Measurements from ENCODE around the gene CEP128.

The CEP128 gene

DNA sequence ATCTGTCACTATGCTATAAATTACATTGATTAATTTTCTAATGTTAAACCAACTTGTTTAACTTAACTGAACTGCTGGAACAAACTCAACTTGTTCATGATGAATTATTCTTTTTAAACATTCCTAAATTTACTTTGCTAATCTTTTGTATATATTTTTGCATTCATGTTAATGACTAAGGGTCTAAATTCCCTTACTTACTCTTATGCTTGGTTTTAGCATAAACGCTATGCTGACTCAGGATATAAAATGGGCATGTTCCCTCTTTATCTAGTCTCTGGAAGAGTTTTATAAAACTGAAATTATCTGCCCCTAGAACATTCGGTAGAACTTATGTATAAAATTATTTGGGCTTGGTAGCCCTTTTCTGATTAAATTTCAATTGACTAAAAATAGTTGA is 387.4 kb downstream of the CEP128 start:
- no peak overlapping the region for H3K9ac ChIP-seq (ENCODE audit: low read length in 5 of 5)
- H3K4me1 ChIP-seq (ENCODE audit: control insufficient read depth in 5 of 5, insufficient read depth in 5 of 5, low read length in 5 of 5) = no peaks in the 10 kb centered on the region
- H3K36me3 ChIP-seq (ENCODE audit: control insufficient read depth in 5 of 5, insufficient read depth in 5 of 5, low read length in 5 of 5) = no peaks in the 10 kb centered on the region
- no peak overlapping the region for H3K27ac ChIP-seq (ENCODE audit: low read depth, low read length)
- H3K4me3 ChIP-seq (ENCODE audit: low read depth in 1 of 5, low read length in 5 of 5) = no peak overlapping the region
- no peaks in the 10 kb centered on the region for H3K9me3 ChIP-seq (ENCODE audit: control insufficient read depth in 5 of 5, low read length in 5 of 5)
- no peaks in the 10 kb centered on the region for H3K27me3 ChIP-seq (ENCODE audit: control insufficient read depth in 5 of 5, insufficient read depth in 4 of 5, low read length in 5 of 5)

GRCh38 chr14:80549141-80549540 is 392.4 kb downstream of the CEP128 start:
- Histone ChIP-seq H3K27me3 (ENCODE audit: control insufficient read depth in 5 of 5, insufficient read depth in 4 of 5, low read length in 5 of 5) (no peaks in the 10 kb centered on the region), H3K9me3 (ENCODE audit: control insufficient read depth in 5 of 5, low read length in 5 of 5) (no peaks in the 10 kb centered on the region), H3K36me3 (ENCODE audit: control insufficient read depth in 5 of 5, insufficient read depth in 5 of 5, low read length in 5 of 5) (no peaks in the 10 kb centered on the region), H3K27ac (ENCODE audit: low read depth, low read length) (no peak overlapping the region), H3K4me3 (ENCODE audit: low read depth in 1 of 5, low read length in 5 of 5) (no peak overlapping the region), H3K9ac (ENCODE audit: low read length in 5 of 5) (no peak overlapping the region), H3K4me1 (ENCODE audit: control insufficient read depth in 5 of 5, insufficient read depth in 5 of 5, low read length in 5 of 5) (no peaks in the 10 kb centered on the region)

- no peak overlapping the region for H3K9ac ChIP-seq (ENCODE audit: low read length in 5 of 5)
- H3K4me3 ChIP-seq (ENCODE audit: low read depth in 1 of 5, low read length in 5 of 5) = no peak overlapping the region
- H3K36me3 ChIP-seq (ENCODE audit: control insufficient read depth in 5 of 5, insufficient read depth in 5 of 5, low read length in 5 of 5) = no peaks in the 10 kb centered on the region
- no peaks in the 10 kb centered on the region for H3K9me3 ChIP-seq (ENCODE audit: control insufficient read depth in 5 of 5, low read length in 5 of 5)
- H3K4me1 ChIP-seq (ENCODE audit: control insufficient read depth in 5 of 5, insufficient read depth in 5 of 5, low read length in 5 of 5) = no peaks in the 10 kb centered on the region
- no peak overlapping the region for H3K27ac ChIP-seq (ENCODE audit: low read depth, low read length)
- no peaks in the 10 kb centered on the region for H3K27me3 ChIP-seq (ENCODE audit: control insufficient read depth in 5 of 5, insufficient read depth in 4 of 5, low read length in 5 of 5)
These were observed 395.3 kb downstream of the CEP128 start for GRCh38 chr14:80545935-80546854.

GRCh38 chr14:80544366-80544765 is 397.2 kb downstream of the CEP128 start:
- Histone ChIP-seq H3K27ac (ENCODE audit: low read depth, low read length) (no peak overlapping the region), H3K9ac (ENCODE audit: low read length in 5 of 5) (no peak overlapping the region), H3K27me3 (ENCODE audit: control insufficient read depth in 5 of 5, insufficient read depth in 4 of 5, low read length in 5 of 5) (no peaks in the 10 kb centered on the region), H3K4me1 (ENCODE audit: control insufficient read depth in 5 of 5, insufficient read depth in 5 of 5, low read length in 5 of 5) (no peaks in the 10 kb centered on the region), H3K9me3 (ENCODE audit: control insufficient read depth in 5 of 5, low read length in 5 of 5) (peaks cover 0 to 10% (median 3%) of the 10 kb centered on the region in 5 donors), H3K36me3 (ENCODE audit: control insufficient read depth in 5 of 5, insufficient read depth in 5 of 5, low read length in 5 of 5) (no peaks in the 10 kb centered on the region), H3K4me3 (ENCODE audit: low read depth in 1 of 5, low read length in 5 of 5) (no peak overlapping the region)

GRCh38 chr14:80543211-80543610 is 398.3 kb downstream of the CEP128 start:
- Histone ChIP-seq H3K4me1 (ENCODE audit: control insufficient read depth in 5 of 5, insufficient read depth in 5 of 5, low read length in 5 of 5) (no peaks in the 10 kb centered on the region), H3K27ac (ENCODE audit: low read depth, low read length) (no peak overlapping the region), H3K9me3 (ENCODE audit: control insufficient read depth in 5 of 5, low read length in 5 of 5) (peaks cover 0 to 10% (median 7%) of the 10 kb centered on the region in 5 donors), H3K36me3 (ENCODE audit: control insufficient read depth in 5 of 5, insufficient read depth in 5 of 5, low read length in 5 of 5) (no peaks in the 10 kb centered on the region), H3K27me3 (ENCODE audit: control insufficient read depth in 5 of 5, insufficient read depth in 4 of 5, low read length in 5 of 5) (no peaks in the 10 kb centered on the region), H3K4me3 (ENCODE audit: low read depth in 1 of 5, low read length in 5 of 5) (no peak overlapping the region), H3K9ac (ENCODE audit: low read length in 5 of 5) (no peak overlapping the region)

DNA sequence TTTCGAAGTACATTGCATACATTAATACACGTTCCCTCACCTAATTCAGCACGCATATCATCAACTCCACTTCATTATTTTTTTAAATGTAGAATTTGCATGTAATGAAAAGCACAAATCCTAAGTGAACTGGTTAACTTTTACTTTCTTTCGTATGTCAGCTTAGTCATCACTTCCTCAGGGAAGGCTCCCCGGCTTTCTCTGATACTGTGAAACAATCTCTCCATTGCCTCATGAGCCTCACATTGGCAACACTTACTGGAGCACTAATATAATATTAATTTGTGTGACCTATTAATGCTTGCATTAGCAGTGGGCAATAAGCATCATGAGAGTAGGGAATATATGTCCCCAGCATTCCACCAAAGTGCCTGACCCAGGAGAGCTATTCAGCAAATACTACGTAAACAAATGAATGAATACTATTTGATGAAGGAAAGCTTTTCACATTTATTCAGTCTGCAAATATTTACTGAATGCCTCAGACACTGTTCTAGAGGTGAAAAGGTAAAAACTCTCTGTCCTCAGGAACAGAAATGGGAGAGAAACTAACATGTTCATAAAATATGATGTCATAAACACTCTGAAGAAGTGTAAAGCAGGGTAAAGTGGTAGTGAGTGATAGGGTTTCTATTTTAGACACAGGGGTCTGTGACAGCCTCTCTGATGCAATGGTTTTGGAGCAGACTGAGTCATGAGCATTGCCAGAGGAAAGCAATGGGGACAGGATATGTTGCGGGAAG is 402.7 kb downstream of the CEP128 start:
- H3K9me3 ChIP-seq (ENCODE audit: control insufficient read depth in 5 of 5, low read length in 5 of 5) = peaks cover 0 to 10% (median 7%) of the 10 kb centered on the region in 5 donors
- H3K27ac ChIP-seq (ENCODE audit: low read depth, low read length) = no peak overlapping the region
- H3K9ac ChIP-seq (ENCODE audit: low read length in 5 of 5) = no peak overlapping the region
- no peaks in the 10 kb centered on the region for H3K27me3 ChIP-seq (ENCODE audit: control insufficient read depth in 5 of 5, insufficient read depth in 4 of 5, low read length in 5 of 5)
- no peak overlapping the region for H3K4me3 ChIP-seq (ENCODE audit: low read depth in 1 of 5, low read length in 5 of 5)
- H3K36me3 ChIP-seq (ENCODE audit: control insufficient read depth in 5 of 5, insufficient read depth in 5 of 5, low read length in 5 of 5) = no peaks in the 10 kb centered on the region
- H3K4me1 ChIP-seq (ENCODE audit: control insufficient read depth in 5 of 5, insufficient read depth in 5 of 5, low read length in 5 of 5) = no peaks in the 10 kb centered on the region

DNA sequence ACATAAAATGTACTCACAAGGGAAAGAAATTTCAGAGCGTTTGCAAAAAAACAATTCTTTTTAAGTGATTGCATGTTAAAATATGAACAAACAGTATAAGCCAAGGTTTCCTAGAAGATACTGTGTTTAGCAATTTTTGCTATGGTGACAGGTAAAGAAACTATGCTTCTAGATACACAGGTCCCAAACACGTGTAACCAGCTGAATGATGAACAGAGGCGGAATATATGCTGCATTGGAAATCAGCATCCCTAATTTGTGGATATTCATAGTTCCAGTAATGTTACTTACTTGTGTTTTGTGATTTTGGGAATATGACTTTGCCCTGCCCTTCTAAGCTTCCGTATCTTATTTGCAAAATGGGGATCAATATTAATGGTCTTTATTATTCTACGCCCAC is 403.9 kb downstream of the CEP128 start:
- no peak overlapping the region for H3K27ac ChIP-seq (ENCODE audit: low read depth, low read length)
- no peak overlapping the region for H3K9ac ChIP-seq (ENCODE audit: low read length in 5 of 5)
- H3K27me3 ChIP-seq (ENCODE audit: control insufficient read depth in 5 of 5, insufficient read depth in 4 of 5, low read length in 5 of 5) = no peaks in the 10 kb centered on the region
- no peaks in the 10 kb centered on the region for H3K36me3 ChIP-seq (ENCODE audit: control insufficient read depth in 5 of 5, insufficient read depth in 5 of 5, low read length in 5 of 5)
- no peak overlapping the region for H3K4me3 ChIP-seq (ENCODE audit: low read depth in 1 of 5, low read length in 5 of 5)
- H3K9me3 ChIP-seq (ENCODE audit: control insufficient read depth in 5 of 5, low read length in 5 of 5) = peaks cover 0 to 10% (median 7%) of the 10 kb centered on the region in 5 donors
- no peaks in the 10 kb centered on the region for H3K4me1 ChIP-seq (ENCODE audit: control insufficient read depth in 5 of 5, insufficient read depth in 5 of 5, low read length in 5 of 5)

GRCh38 chr14:80536456-80536855 is 405.1 kb downstream of the CEP128 start:
- no peak overlapping the region for H3K27ac ChIP-seq (ENCODE audit: low read depth, low read length)
- H3K4me3 ChIP-seq (ENCODE audit: low read depth in 1 of 5, low read length in 5 of 5) = no peak overlapping the region
- H3K9me3 ChIP-seq (ENCODE audit: control insufficient read depth in 5 of 5, low read length in 5 of 5) = peaks cover 0 to 10% (median 7%) of the 10 kb centered on the region in 5 donors
- H3K36me3 ChIP-seq (ENCODE audit: control insufficient read depth in 5 of 5, insufficient read depth in 5 of 5, low read length in 5 of 5) = no peaks in the 10 kb centered on the region
- H3K27me3 ChIP-seq (ENCODE audit: control insufficient read depth in 5 of 5, insufficient read depth in 4 of 5, low read length in 5 of 5) = no peaks in the 10 kb centered on the region
- H3K9ac ChIP-seq (ENCODE audit: low read length in 5 of 5) = no peak overlapping the region
- no peaks in the 10 kb centered on the region for H3K4me1 ChIP-seq (ENCODE audit: control insufficient read depth in 5 of 5, insufficient read depth in 5 of 5, low read length in 5 of 5)

GRCh38 chr14:80535171-80535570 is 406.4 kb downstream of the CEP128 start:
- H3K27me3 ChIP-seq (ENCODE audit: control insufficient read depth in 5 of 5, insufficient read depth in 4 of 5, low read length in 5 of 5) = no peaks in the 10 kb centered on the region
- H3K36me3 ChIP-seq (ENCODE audit: control insufficient read depth in 5 of 5, insufficient read depth in 5 of 5, low read length in 5 of 5) = no peaks in the 10 kb centered on the region
- H3K9me3 ChIP-seq (ENCODE audit: control insufficient read depth in 5 of 5, low read length in 5 of 5) = peaks cover 0 to 7% (median 2%) of the 10 kb centered on the region in 5 donors
- H3K4me3 ChIP-seq (ENCODE audit: low read depth in 1 of 5, low read length in 5 of 5) = no peak overlapping the region
- no peak overlapping the region for H3K27ac ChIP-seq (ENCODE audit: low read depth, low read length)
- H3K9ac ChIP-seq (ENCODE audit: low read length in 5 of 5) = no peak overlapping the region
- H3K4me1 ChIP-seq (ENCODE audit: control insufficient read depth in 5 of 5, insufficient read depth in 5 of 5, low read length in 5 of 5) = no peaks in the 10 kb centered on the region

- no peaks in the 10 kb centered on the region for H3K27me3 ChIP-seq (ENCODE audit: control insufficient read depth in 5 of 5, insufficient read depth in 4 of 5, low read length in 5 of 5)
These were observed 417.9 kb downstream of the CEP128 start for GRCh38 chr14:80523518-80524117.

More at GRCh38 chr14:80523518-80524117, 417.9 kb downstream of the CEP128 start:
- Histone ChIP-seq H3K27ac (ENCODE audit: low read depth, low read length) (no peak overlapping the region), H3K36me3 (ENCODE audit: control insufficient read depth in 5 of 5, insufficient read depth in 5 of 5, low read length in 5 of 5) (peaks cover 0 to 14% (median 0%) of the 10 kb centered on the region in 5 donors), H3K4me1 (ENCODE audit: control insufficient read depth in 5 of 5, insufficient read depth in 5 of 5, low read length in 5 of 5) (peaks cover 0 to 5% (median 0%) of the 10 kb centered on the region in 5 donors), H3K9me3 (ENCODE audit: control insufficient read depth in 5 of 5, low read length in 5 of 5) (no peaks in the 10 kb centered on the region), H3K4me3 (ENCODE audit: low read depth in 1 of 5, low read length in 5 of 5) (no peak overlapping the region), H3K9ac (ENCODE audit: low read length in 5 of 5) (no peak overlapping the region)
